DND-41 (cell line): ENCODE results near the gene TRRAP.

Experiments
- ATAC-seq: fragments of 200-7000 bp; cut with Tn5 transposase; 3 replicates; pipeline ENCODE4 v1.9.1; 2021; ENCODE audit warnings: low read depth; ENCODE audit not compliant: insufficient read depth
- DNase-seq: peaks from one replicate; pipeline ENCODE4 v3.0.0-alpha.2; 2020
- H2AFZ ChIP-seq: 2 replicates; pipeline ENCODE4 v1.6.0; 2012; ENCODE audit warnings: low read depth, low read length
- H3K27ac ChIP-seq: 2 replicates; pipeline ENCODE4 v1.5.1; 2012; ENCODE audit warnings: low read length, inconsistent platforms
- H3K27me3 ChIP-seq: fragments of 200-600 bp; sonication (generic); 2 replicates; pipeline ENCODE4 v1.6.0; 2012; ENCODE audit warnings: low read length, mild to moderate bottlenecking, inconsistent platforms; ENCODE audit not compliant: insufficient read depth, poor library complexity
- H3K36me3 ChIP-seq: 2 replicates; pipeline ENCODE4 v1.5.1; 2012; ENCODE audit warnings: low read length, inconsistent platforms; ENCODE audit not compliant: insufficient read depth
- H3K4me1 ChIP-seq: 2 replicates; pipeline ENCODE4 v1.5.1; 2012; ENCODE audit warnings: mild to moderate bottlenecking, low read length; ENCODE audit not compliant: insufficient read depth
- H3K4me2 ChIP-seq: 2 replicates; pipeline ENCODE4 v1.6.0; 2012; ENCODE audit warnings: mild to moderate bottlenecking, moderate library complexity, low read length, inconsistent platforms; ENCODE audit not compliant: insufficient read depth
- H3K4me3 ChIP-seq, 2 experiments: fragments of 200-600 bp in 1 of 2; shearing (Covaris generic) in 1 of 2; 2 replicates each; pipeline ENCODE4 v1.5.1; 2012 to 2016; ENCODE audit warnings: inconsistent platforms in 2 of 2, low read length in 2 of 2, mild to moderate bottlenecking in 2 of 2, low read depth in 1 of 2, moderate library complexity in 1 of 2
- H3K79me2 ChIP-seq: 2 replicates; pipeline ENCODE4 v1.6.0; 2012; ENCODE audit warnings: low read length, inconsistent platforms; ENCODE audit not compliant: insufficient read depth
- H3K9ac ChIP-seq: 2 replicates; pipeline ENCODE4 v1.6.0; 2012; ENCODE audit warnings: low read depth, mild to moderate bottlenecking, inconsistent platforms, low read length, moderate library complexity
- H3K9me3 ChIP-seq: 2 replicates; pipeline ENCODE4 v1.5.1; 2012; ENCODE audit warnings: low read length, moderate library complexity, mild to moderate bottlenecking, inconsistent platforms; ENCODE audit not compliant: insufficient read depth, severe bottlenecking
- H4K20me1 ChIP-seq: 2 replicates; pipeline ENCODE4 v1.6.0; 2012; ENCODE audit warnings: low read length; ENCODE audit not compliant: insufficient read depth
- CTCF ChIP-seq: IDR thresholded peaks from 2 replicates; pipeline ENCODE4 v1.5.1; 2012; ENCODE audit warnings: borderline replicate concordance, low read length, moderate library complexity, mild to moderate bottlenecking; ENCODE audit not compliant: poor library complexity, severe bottlenecking; ENCODE audit errors: extremely low read depth
- EZH2 ChIP-seq: IDR thresholded peaks from 3 replicates; pipeline ENCODE4 v1.6.1; 2012; ENCODE audit warnings: borderline replicate concordance, low read depth, mild to moderate bottlenecking, moderate library complexity, low read length, inconsistent platforms; ENCODE audit not compliant: severe bottlenecking

TRRAP gene

GRCh38 chr7:99027241-99027640 is 148.9 kb downstream of the TRRAP start:
- H2AFZ ChIP-seq, result no peak overlapping the region
- no peak overlapping the region for H3K27ac ChIP-seq
- no peak overlapping the region for H3K4me3 ChIP-seq
- H3K27me3 ChIP-seq, result no peaks in the 10 kb centered on the region
- H4K20me1 ChIP-seq, result peaks cover 4% of the 10 kb centered on the region; the same call in 1 of the 2 replicates
- H3K4me2 ChIP-seq, result no peak overlapping the region
- TF ChIP-seq CTCF (no peak), EZH2 (no peak)
- H3K4me1 ChIP-seq, result no peaks in the 10 kb centered on the region
- H3K79me2 ChIP-seq, result no peaks in the 10 kb centered on the region
- no peaks in the 10 kb centered on the region for H3K9me3 ChIP-seq
- no peak for DNase-seq
- peaks cover 47% of the 10 kb centered on the region for H3K36me3 ChIP-seq
- ATAC-seq, result no peak
- H3K9ac ChIP-seq, result no peak overlapping the region

GRCh38 chr7:99027841-99028240 is 149.5 kb downstream of the TRRAP start:
- Histone ChIP-seq H3K9ac (no peak overlapping the region), H3K27me3 (no peaks in the 10 kb centered on the region), H4K20me1 (peaks cover 4% of the 10 kb centered on the region; the same call in 1 of the 2 replicates), H3K36me3 (peaks cover 53% of the 10 kb centered on the region), H3K4me1 (no peaks in the 10 kb centered on the region), H3K4me2 (no peak overlapping the region), H3K27ac (no peak overlapping the region), H3K4me3 (no peak overlapping the region), H3K9me3 (no peaks in the 10 kb centered on the region), H3K79me2 (no peaks in the 10 kb centered on the region), H2AFZ (no peak overlapping the region)
- ATAC-seq, result no peak
- TF ChIP-seq CTCF, result no peak
- TF ChIP-seq EZH2, result no peak
- DNase-seq, result no peak

- Histone ChIP-seq H3K4me3 (no peak overlapping the region), H3K27ac (no peak overlapping the region), H3K79me2 (no peaks in the 10 kb centered on the region), H3K9ac (no peak overlapping the region), H3K4me2 (no peak overlapping the region), H4K20me1 (peaks cover 4% of the 10 kb centered on the region; the same call in 1 of the 2 replicates), H3K4me1 (no peaks in the 10 kb centered on the region), H3K36me3 (peaks cover 59% of the 10 kb centered on the region), H3K9me3 (no peaks in the 10 kb centered on the region), H2AFZ (no peak overlapping the region), H3K27me3 (no peaks in the 10 kb centered on the region)
- no peak for TF ChIP-seq CTCF
- TF ChIP-seq EZH2, result no peak
- ATAC-seq (no peak), DNase-seq (no peak)
Measured at GRCh38 chr7:99028261-99028973, 150.1 kb downstream of the TRRAP start.
